Heart left ventricle (tissue), 16 donors: ENCODE data around the gene UBQLN1. TPM values are rescaled to one million over a fixed set of nuclear protein-coding genes. Genes with fewer than 3 reads are reported as not detected.

Source experiments
- ATAC-seq, 4 donors: fragments of 200-7000 bp; cut with Tn5 transposase; one replicate each; pipeline ENCODE4 v1.9.1; 2020 to 2022; ENCODE audit warnings: moderate library complexity in 4 of 4, mild to moderate bottlenecking in 3 of 4, moderate number of reproducible peaks in 1 of 4
- DNase-seq, 5 donors: peaks; one replicate each; pipeline ENCODE4 v3.0.0-alpha.2; 2020
- H3K27ac ChIP-seq, 12 donors: fragments of 200-600 bp; sonication (generic) in 4 of 12; one replicate each; pipeline versions ENCODE4 v1.5.0 to v1.8.0; 2016 to 2022; ENCODE audit warnings: mild to moderate bottlenecking in 2 of 12
- H3K27me3 ChIP-seq, 9 donors: fragments of 200-600 bp; sonication (generic) in 2 of 9; one replicate each; pipeline versions ENCODE4 v1.5.1 to v1.8.0; 2016 to 2022; ENCODE audit warnings: mild to moderate bottlenecking in 3 of 9
- H3K36me3 ChIP-seq, 9 donors: fragments of 200-600 bp; sonication (generic) in 2 of 9; one replicate each; pipeline versions ENCODE4 v1.5.0 to v1.8.0; 2018 to 2022; ENCODE audit warnings: mild to moderate bottlenecking in 2 of 9
- H3K4me1 ChIP-seq, 12 donors: fragments of 200-600 bp; sonication (generic) in 4 of 12; one replicate each; pipeline versions ENCODE4 v1.5.0 to v1.8.0; 2016 to 2022; ENCODE audit warnings: mild to moderate bottlenecking in 3 of 12
- H3K4me3 ChIP-seq, 12 donors: fragments of 200-600 bp; sonication (generic) in 4 of 12; one replicate each; pipeline versions ENCODE4 v1.5.0 to v1.8.0; 2017 to 2022; ENCODE audit warnings: mild to moderate bottlenecking in 9 of 12, moderate library complexity in 4 of 12
- H3K9me3 ChIP-seq, 12 donors: fragments of 200-600 bp; sonication (generic) in 4 of 12; one replicate each; pipeline versions ENCODE4 v1.5.0 to v1.8.0; 2016 to 2022; ENCODE audit warnings: mild to moderate bottlenecking in 1 of 12
- POLR2A ChIP-seq, 2 donors: fragments of 450-650 bp; IDR thresholded peaks; one replicate each; pipeline ENCODE4 v1.6.1; 2017; ENCODE audit warnings: antibody characterized with exemption in 2 of 2, mild to moderate bottlenecking in 2 of 2, moderate library complexity in 2 of 2
- WGBS, 4 donors: extraction: QIAGEN DNeasy Blood & Tissue Kit in 2 of 4; methylation state at CpG; one replicate each; pipeline versions ENCODE4 v1.1.5 to v1.1.7; 2013 to 2018; 5-methylcytosine and 5-hydroxymethylcytosine counted together
- intact Hi-C, 10 donors: fragments of 100-400 bp; cut with DNase I; formaldehyde crosslinking; loops; one replicate each; pipeline versions ENCODE4 v1.11.1 to v1.14.2; 2022
- polyA plus RNA-seq, 2 donors: library from polyadenylated mRNA; stranded (reverse); fragments of 200-250 nt; gene quantifications; one replicate each; pipeline ENCODE4 v1.2.3, GENCODE V29; 2013
- total RNA-seq, 9 donors: library from RNA; depleted of rRNA in 2 of 9; stranded (reverse); fragments of >200 nt in 2 of 9; fragmentation: NEBNext Ultra II Directional in 3 of 9; extraction: Animal tissue kit (Norgen Biotek cat#: 25700) in 3 of 9; gene quantifications; one replicate each; pipeline versions ENCODE4 v1.1.0 to v1.2.4, GENCODE V29; 2016 to 2023
- TF ChIP-seq, protein P1 (sequence below), 12 donors: fragments of 200-600 bp; sonication (generic) in 4 of 12; IDR thresholded peaks; one replicate each; pipeline versions ENCODE4 v1.5.0 to v1.8.0; 2018 to 2022; ENCODE audit warnings: antibody characterized with exemption in 12 of 12, mild to moderate bottlenecking in 5 of 12
- donor health status: ischemic (EF 13 %, LVEDD 7.1; RV severe dilation, severe dysfunction).
- donor health status: healthy with polysubstance abuse.
- donor health status: DM: no; HTN: yes; CAD: no.
- donor health status: DM: no; HTN: no; CAD: no.
- donor health status: ischemic (EF 25% LVEDD 6.9; RV normal size, moderate dysfunction).
- donor health status: ischemic (EF 25% LVEDD 5.7; RV mildly dilated, moderate dysfunction).
- donor health status: healthy.
- donor health status: DM: yes; HTN: yes; CAD: no.
- donor health status: ischemic (EF 35%, LVEDD 5.7; RV mildly dilated, moderate dysfunction).
- donor health status: nonischemic (EF 11% LVEDD 7.7; RV severe dilation, severe dysfunction).
- donor health status: DM: yes; HTN: yes; CAD: no.
- donor health status: PGD.
- donor health status: ischemic (EF 29% LVEDD 5.4; RV normal size, mild dysfunction).
- donor health status: nonischemic (EF 23%, LVEDD 6.1; RV moderate dilation, normal function).

UBQLN1 gene
- total and polyA plus RNA-seq, 11 donors: 24.2 to 144 (median 98.2) TPM

DNA sequence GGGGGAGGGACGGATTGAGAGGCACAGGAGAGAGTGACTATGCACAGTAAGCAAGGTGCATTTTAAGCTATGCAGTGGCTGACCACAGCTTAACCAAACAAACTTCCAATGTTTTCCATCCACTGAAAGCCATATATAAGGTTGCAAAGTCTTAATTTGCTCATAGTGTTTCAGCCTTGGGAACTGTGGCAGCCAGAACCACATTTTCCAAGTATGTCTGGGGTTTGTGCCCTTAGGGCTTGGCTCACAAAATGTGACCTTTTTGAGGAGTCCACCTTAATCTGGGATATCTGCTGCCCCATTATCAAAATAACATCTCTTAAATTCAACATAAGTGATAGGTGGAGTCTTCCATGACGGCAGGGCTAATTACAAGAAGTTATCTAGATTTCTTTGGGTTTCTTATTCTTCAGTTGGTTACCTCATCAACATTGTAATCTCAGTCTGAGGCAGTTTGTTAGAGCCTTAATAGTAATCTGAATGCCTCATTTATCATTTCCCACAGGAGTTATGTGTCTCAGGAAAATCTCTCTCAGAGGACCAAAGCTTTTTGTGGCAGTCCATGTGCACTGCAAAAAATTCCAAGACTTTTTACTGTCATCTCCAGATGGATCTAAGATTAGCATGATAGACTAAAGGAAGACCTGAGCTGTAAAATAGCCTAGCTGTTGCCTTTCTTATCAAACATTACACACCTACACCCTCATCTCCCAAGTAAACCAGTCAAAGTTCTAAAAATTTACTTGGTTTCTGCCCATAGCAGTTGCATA lies 15.2 kb upstream of the UBQLN1 start:
- no peak for DNase-seq
- H3K27ac ChIP-seq: no peak overlapping the region
- no peak overlapping the region for H3K4me3 ChIP-seq
- intact Hi-C loops: no loop called here
- no peaks in the 10 kb centered on the region for H3K27me3 ChIP-seq
- no peaks in the 10 kb centered on the region for H3K4me1 ChIP-seq
- peaks cover 0 to 7% (median 0%) of the 10 kb centered on the region in 12 donors for H3K9me3 ChIP-seq
- H3K36me3 ChIP-seq: no peaks in the 10 kb centered on the region
- TF ChIP-seq, protein P1, sequence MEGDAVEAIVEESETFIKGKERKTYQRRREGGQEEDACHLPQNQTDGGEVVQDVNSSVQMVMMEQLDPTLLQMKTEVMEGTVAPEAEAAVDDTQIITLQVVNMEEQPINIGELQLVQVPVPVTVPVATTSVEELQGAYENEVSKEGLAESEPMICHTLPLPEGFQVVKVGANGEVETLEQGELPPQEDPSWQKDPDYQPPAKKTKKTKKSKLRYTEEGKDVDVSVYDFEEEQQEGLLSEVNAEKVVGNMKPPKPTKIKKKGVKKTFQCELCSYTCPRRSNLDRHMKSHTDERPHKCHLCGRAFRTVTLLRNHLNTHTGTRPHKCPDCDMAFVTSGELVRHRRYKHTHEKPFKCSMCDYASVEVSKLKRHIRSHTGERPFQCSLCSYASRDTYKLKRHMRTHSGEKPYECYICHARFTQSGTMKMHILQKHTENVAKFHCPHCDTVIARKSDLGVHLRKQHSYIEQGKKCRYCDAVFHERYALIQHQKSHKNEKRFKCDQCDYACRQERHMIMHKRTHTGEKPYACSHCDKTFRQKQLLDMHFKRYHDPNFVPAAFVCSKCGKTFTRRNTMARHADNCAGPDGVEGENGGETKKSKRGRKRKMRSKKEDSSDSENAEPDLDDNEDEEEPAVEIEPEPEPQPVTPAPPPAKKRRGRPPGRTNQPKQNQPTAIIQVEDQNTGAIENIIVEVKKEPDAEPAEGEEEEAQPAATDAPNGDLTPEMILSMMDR (IDR thresholded peaks at IDR 0.05): no peak
- no peak for TF ChIP-seq POLR2A (IDR thresholded peaks at IDR 0.05)
- 55 to 72% (median 65%) methylated on average over 2 of the region's 2 CpGs for WGBS, 4 donors
- ATAC-seq: no peak

DNA sequence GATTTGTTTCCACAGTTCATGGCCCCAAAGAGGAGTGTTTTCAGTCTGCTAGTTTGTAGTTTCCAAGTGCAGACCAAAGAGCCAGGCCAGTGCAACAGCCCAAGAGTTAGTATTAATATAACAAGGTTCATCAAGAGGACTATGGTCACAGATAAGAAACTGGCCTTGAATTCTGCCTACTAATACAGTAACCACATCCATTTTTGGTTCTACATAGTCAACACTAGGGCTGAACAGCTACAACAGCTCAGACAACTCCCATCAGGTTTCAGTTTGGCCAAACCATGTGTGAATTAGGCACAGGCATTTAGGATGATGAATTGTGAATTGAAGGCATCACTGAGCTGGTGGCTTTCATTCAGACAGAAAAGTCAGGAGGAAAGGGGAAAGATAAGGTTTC lies 13.8 kb upstream of the UBQLN1 start:
- Histone ChIP-seq H3K4me3 (no peak overlapping the region), H3K27ac (no peak overlapping the region), H3K36me3 (no peaks in the 10 kb centered on the region), H3K27me3 (no peaks in the 10 kb centered on the region), H3K4me1 (no peaks in the 10 kb centered on the region), H3K9me3 (peaks cover 0 to 13% (median 0%) of the 10 kb centered on the region in 12 donors)
- intact Hi-C loops: no loop called here
- no peak for ATAC-seq
- DNase-seq: no peak
- TF ChIP-seq, protein P1 (IDR thresholded peaks at IDR 0.05): no peak
- TF ChIP-seq POLR2A (IDR thresholded peaks at IDR 0.05): no peak

DNA sequence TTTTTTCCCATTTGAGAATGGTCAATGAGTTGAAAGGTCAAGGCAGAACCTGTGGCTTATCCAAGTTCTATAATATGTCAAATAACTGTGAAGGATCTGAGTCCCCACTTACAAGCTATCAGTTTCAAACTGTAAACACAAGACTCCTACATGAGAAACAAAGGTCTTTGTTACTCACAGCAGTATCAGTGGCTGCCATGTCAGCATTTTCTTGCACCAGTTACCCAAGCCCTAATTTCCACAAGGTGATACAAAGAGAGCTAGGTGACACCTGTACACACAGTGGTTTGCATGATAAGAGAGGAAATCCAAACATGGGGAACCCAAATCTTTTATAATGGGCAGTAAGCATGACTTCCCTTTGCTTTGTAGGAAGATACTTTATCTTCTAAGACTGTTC lies 8.0 kb upstream of the UBQLN1 start:
- DNase-seq: no peak
- TF ChIP-seq, protein P1 (IDR thresholded peaks at IDR 0.05): no peak
- no peak for TF ChIP-seq POLR2A (IDR thresholded peaks at IDR 0.05)
- H3K27me3 ChIP-seq: no peaks in the 10 kb centered on the region
- H3K9me3 ChIP-seq: peaks cover 0 to 9% (median 0%) of the 10 kb centered on the region in 12 donors
- intact Hi-C loops: loop anchor here in 1 of 10 donors (10.0 kb wide), 1 partner anchor 91 kb away; the partner anchor contains the start of gene IDNK
- H3K36me3 ChIP-seq: peaks cover 0 to 2% (median 0%) of the 10 kb centered on the region in 9 donors
- H3K4me3 ChIP-seq: no peak overlapping the region
- H3K27ac ChIP-seq: no peak overlapping the region
- no peaks in the 10 kb centered on the region for H3K4me1 ChIP-seq
- no peak for ATAC-seq

DNA sequence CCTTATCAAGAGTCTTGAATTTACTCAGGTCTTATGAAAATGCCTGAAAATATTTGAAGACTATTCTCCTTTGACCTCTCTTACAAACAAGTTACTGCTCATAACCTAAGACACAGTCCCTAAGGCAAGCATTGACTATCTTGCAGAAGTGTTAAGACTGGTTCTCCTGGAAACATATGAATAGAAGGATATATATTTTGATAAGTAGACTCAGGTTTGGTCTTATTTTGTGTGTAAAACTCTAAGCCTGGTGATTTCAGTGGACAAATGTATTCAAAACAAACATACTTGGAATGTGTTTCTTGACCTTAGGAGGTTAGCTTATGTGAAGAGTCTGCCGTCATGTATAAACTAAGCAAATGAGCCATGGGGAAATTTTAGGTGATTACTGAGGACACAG lies 7.5 kb upstream of the UBQLN1 start:
- TF ChIP-seq POLR2A (IDR thresholded peaks at IDR 0.05): no peak
- TF ChIP-seq, protein P1 (IDR thresholded peaks at IDR 0.05): no peak
- peaks cover 0 to 9% (median 0%) of the 10 kb centered on the region in 12 donors for H3K9me3 ChIP-seq
- intact Hi-C loops: loop anchor here in 1 of 10 donors (10.0 kb wide), 1 partner anchor 90 kb away; the partner anchor contains the start of gene IDNK
- H3K27ac ChIP-seq: no peak overlapping the region
- no peak for ATAC-seq
- H3K4me3 ChIP-seq: no peak overlapping the region
- 88 to 97% (median 95%) methylated on average over 1 of the region's 1 CpG for WGBS, 4 donors
- peaks cover 0 to 2% (median 0%) of the 10 kb centered on the region in 9 donors for H3K36me3 ChIP-seq
- DNase-seq: no peak
- no peaks in the 10 kb centered on the region for H3K4me1 ChIP-seq
- H3K27me3 ChIP-seq: no peaks in the 10 kb centered on the region
